ENCODE measurements around the gene GLYATL2. TPM values are rescaled to one million over a fixed set of nuclear protein-coding genes. Genes with fewer than 3 reads are reported as not detected.

The GLYATL2 gene
- total and polyA plus RNA-seq, 10 of the 15 experiments (the other 5 are each of a cell fraction or from before 2014, with no cell fraction given), result 0.13 to 0.97 (median 0.49) TPM

GRCh38 chr11:58805065-58805464 lies 39.4 kb downstream of the GLYATL2 start:
- RAD21 ChIA-PET (ENCODE audit: unreplicated experiment), result no interaction called here
- POLR2A ChIA-PET, result no interaction called here
- in situ Hi-C loops (cut with MboI), result no loop called here
- no peak for DNase-seq (ENCODE audit: low read depth, low spot score)
- no peak for ATAC-seq
- H2AFZ ChIP-seq (ENCODE audit: control insufficient read depth, low read depth, low read length), result no peak overlapping the region
- H3K36me3 ChIP-seq (ENCODE audit: control insufficient read depth in 2 of 2, insufficient read depth in 2 of 2, low read length in 1 of 2), result no peaks in the 10 kb centered on the region
- no peak overlapping the region for H3K9ac ChIP-seq (ENCODE audit: control insufficient read depth, insufficient read depth, low read length)
- BruUV-seq (replicated peaks), result no TSS peak
- H4K20me1 ChIP-seq (ENCODE audit: control insufficient read depth, insufficient read depth), result no peaks in the 10 kb centered on the region
- no peaks in the 10 kb centered on the region for H3K9me3 ChIP-seq (replicated peaks; ENCODE audit: control insufficient read depth, insufficient read depth, low read length)
- no peak overlapping the region for H3K4me3 ChIP-seq
- CTCF ChIA-PET, result interaction anchor here (2.1 kb wide), 1 partner anchor 16 kb away, joined by 7 read pairs; no protein-coding TSS in a partner anchor
- no peak for FAIRE-seq
- TF ChIP-seq NFXL1 (IDR thresholded peaks at IDR 0.05; ENCODE audit: borderline replicate concordance) (no peak), GABPA (IDR thresholded peaks at IDR 0.05; ENCODE audit: low read depth) (no peak), STAT3 (IDR thresholded peaks at IDR 0.05; ENCODE audit: low read depth, low read length) (no peak), MYC (IDR thresholded peaks at IDR 0.05; ENCODE audit: insufficient read depth, insufficient read length, insufficient replicate concordance, low read length, severe bottlenecking) (no peak), BMI1 (IDR thresholded peaks at IDR 0.05; ENCODE audit: borderline replicate concordance) (no peak), ZNF592 (IDR thresholded peaks at IDR 0.05) (no peak), ZBED1 (IDR thresholded peaks at IDR 0.05; ENCODE audit: borderline replicate concordance) (no peak), SKIL (IDR thresholded peaks at IDR 0.05; ENCODE audit: low read depth, poor library complexity, severe bottlenecking) (no peak), TCF3 (IDR thresholded peaks at IDR 0.05; ENCODE audit: borderline replicate concordance, insufficient read depth, low read depth, low read length) (no peak), STAT1 (conservative IDR thresholded peaks at IDR 0.05) (no peak), SP1 (IDR thresholded peaks at IDR 0.05; ENCODE audit: low read depth, low read length) (no peak), KAT2A (conservative IDR thresholded peaks at IDR 0.05; ENCODE audit: control insufficient read depth, low read depth, low read length) (no peak)
- 80% methylated on average over 1 of the region's 1 CpG for WGBS (ENCODE audit: insufficient coverage, insufficient replicate concordance, low lambda C conversion rate, missing lambda C conversion rate)
- intact Hi-C loops (cut with micrococcal nuclease; ENCODE audit: unreplicated experiment), result no loop called here
- no peaks in the 10 kb centered on the region for H3K4me1 ChIP-seq (ENCODE audit: control insufficient read depth, insufficient read depth, low read length)
- no peaks in the 10 kb centered on the region for H3K27me3 ChIP-seq (replicated peaks in 1 of 2; ENCODE audit: control insufficient read depth in 2 of 2, insufficient read depth in 2 of 2, low read length in 1 of 2)
- no peaks in the 10 kb centered on the region for H3K79me2 ChIP-seq (ENCODE audit: control insufficient read depth, insufficient read depth, low read length)
- no peak overlapping the region for H3K27ac ChIP-seq (ENCODE audit: control insufficient read depth, insufficient read depth)
- SMC1A ChIA-PET (ENCODE audit: uncharacterized antibody, unreplicated experiment), result interaction anchor here (0.6 kb wide), 1 partner anchor 10 kb away, joined by 3 read pairs; no protein-coding TSS in a partner anchor
- no peak overlapping the region for H3K4me2 ChIP-seq (ENCODE audit: control insufficient read depth, insufficient read depth)

Data from GM12878 (cell line).